HEK293 (cell line): Measurements from ENCODE around the gene PLEKHG5.
A peak's percentile ranks its signal among the peaks of the same experiment; 100 is the strongest.

Source experiments
- CTCF ChIA-PET: fragments of 350-600 bp; formaldehyde crosslinking; extraction: SDS; loops from one replicate; lab custom pipeline; 2021; ENCODE audit warnings: antibody characterized with exemption; lab: Yijun Ruan, JAX
- POLR2A ChIA-PET: fragments of 300-600 bp; formaldehyde crosslinking; extraction: SDS; loops from one replicate; lab custom pipeline; 2020; ENCODE audit warnings: antibody characterized with exemption, inconsistent platforms; lab: Yijun Ruan, JAX
- H3K27ac ChIP-seq: fragments of 200-500 bp; sonication (Bioruptor generic); 2 replicates; pipeline ENCODE4 v1.5.1; 2014; ENCODE audit warnings: low read depth, low read length, control low read depth, inconsistent platforms; ENCODE audit errors: extremely low read depth
- H3K36me3 ChIP-seq, 2 experiments: fragments of 200-500 bp in 1 of 2; sonication (Bioruptor generic) in 1 of 2; 1 replicate in 1 of 2; 2 replicates in 1 of 2; pipeline ENCODE4 v1.5.1; 2014 to 2017; ENCODE audit warnings: inconsistent platforms in 2 of 2, low read length in 2 of 2; ENCODE audit not compliant: control insufficient read depth in 2 of 2, insufficient read depth in 1 of 2
- H3K4me1 ChIP-seq: fragments of 200-500 bp; sonication (Bioruptor generic); 2 replicates; pipeline ENCODE4 v1.5.1; 2014; ENCODE audit warnings: mild to moderate bottlenecking, low read length, inconsistent platforms; ENCODE audit not compliant: control insufficient read depth, insufficient read depth
- H3K4me3 ChIP-seq: 2 replicates; pipeline ENCODE4 v1.5.1; 2011; ENCODE audit warnings: low read depth, mild to moderate bottlenecking, control low read depth, low read length, moderate library complexity
- H3K9me3 ChIP-seq: fragments of 200-500 bp; sonication (Bioruptor generic); 2 replicates; pipeline ENCODE4 v1.5.1; 2014; ENCODE audit warnings: low read depth, low read length, inconsistent platforms; ENCODE audit not compliant: control insufficient read depth, insufficient read depth
- FEZF1 ChIP-seq: fragments of 450-650 bp; formaldehyde crosslinking; IDR thresholded peaks from 2 replicates; pipeline ENCODE4 v1.5.1; 2016; ENCODE audit warnings: missing biosample characterization, missing genetic modification characterization
- HOXA7 ChIP-seq: sonication (generic); formaldehyde crosslinking; IDR thresholded peaks from 2 replicates; pipeline ENCODE4 v1.8.1; 2022; ENCODE audit warnings: missing genetic modification reagents, borderline replicate concordance
- MZF1 ChIP-seq: fragments of 450-650 bp; formaldehyde crosslinking; IDR thresholded peaks from 2 replicates; pipeline ENCODE4 v1.5.1; 2017; ENCODE audit warnings: missing biosample characterization, missing genetic modification characterization, borderline replicate concordance
- RBAK ChIP-seq: fragments of 450-650 bp; formaldehyde crosslinking; IDR thresholded peaks from 2 replicates; pipeline ENCODE4 v1.5.1; 2016; ENCODE audit warnings: missing biosample characterization, missing genetic modification characterization
- SETDB1 ChIP-seq: IDR thresholded peaks from one replicate; pipeline ENCODE4 v1.6.1; 2017; ENCODE audit warnings: mild to moderate bottlenecking, low read length, moderate library complexity, mixed read lengths; ENCODE audit not compliant: insufficient read length
- SP7 ChIP-seq: fragments of 450-650 bp; formaldehyde crosslinking; IDR thresholded peaks from 2 replicates; pipeline ENCODE4 v1.5.1; 2016; ENCODE audit warnings: missing biosample characterization, missing genetic modification characterization
- WT1 ChIP-seq: fragments of 450-650 bp; formaldehyde crosslinking; IDR thresholded peaks from 2 replicates; pipeline ENCODE4 v1.5.1; 2016; ENCODE audit warnings: missing biosample characterization, missing genetic modification characterization
- YY1 ChIP-seq: fragments of 450-650 bp; formaldehyde crosslinking; IDR thresholded peaks from 2 replicates; pipeline ENCODE4 v1.5.1; 2018; ENCODE audit warnings: missing biosample characterization, missing genetic modification characterization
- ZBTB17 ChIP-seq: fragments of 450-650 bp; formaldehyde crosslinking; IDR thresholded peaks from 2 replicates; pipeline ENCODE4 v1.5.1; 2016; ENCODE audit warnings: missing biosample characterization, missing genetic modification characterization
- ZBTB20 ChIP-seq: fragments of 450-650 bp; formaldehyde crosslinking; IDR thresholded peaks from 2 replicates; pipeline ENCODE4 v1.5.1; 2016; ENCODE audit warnings: missing biosample characterization, missing genetic modification characterization
- ZBTB8A ChIP-seq: fragments of 450-650 bp; formaldehyde crosslinking; IDR thresholded peaks from 2 replicates; pipeline ENCODE4 v1.5.1; 2016; ENCODE audit warnings: missing biosample characterization, missing genetic modification characterization
- ZFHX2 ChIP-seq: fragments of 450-650 bp; formaldehyde crosslinking; conservative IDR thresholded peaks from 2 replicates; pipeline ENCODE4 v1.5.1; 2016; ENCODE audit warnings: missing biosample characterization, missing genetic modification characterization
- ZIC2 ChIP-seq: fragments of 450-650 bp; formaldehyde crosslinking; IDR thresholded peaks from 2 replicates; pipeline ENCODE4 v1.5.1; 2016; ENCODE audit warnings: missing biosample characterization, missing genetic modification characterization
- ZNF121 ChIP-seq: fragments of 450-650 bp; formaldehyde crosslinking; IDR thresholded peaks from 2 replicates; pipeline ENCODE4 v1.5.1; 2016; ENCODE audit warnings: missing biosample characterization, missing genetic modification characterization
- ZNF140 ChIP-seq: fragments of 450-650 bp; formaldehyde crosslinking; IDR thresholded peaks from 2 replicates; pipeline ENCODE4 v1.5.1; 2016; ENCODE audit warnings: missing biosample characterization, missing genetic modification characterization
- ZNF148 ChIP-seq: fragments of 450-650 bp; formaldehyde crosslinking; IDR thresholded peaks from 2 replicates; pipeline ENCODE4 v1.5.0; 2017; ENCODE audit warnings: missing biosample characterization, missing genetic modification characterization, borderline replicate concordance
- ZNF214 ChIP-seq: fragments of 450-650 bp; formaldehyde crosslinking; IDR thresholded peaks from 2 replicates; pipeline ENCODE4 v1.5.1; 2017; ENCODE audit warnings: missing biosample characterization, mild to moderate bottlenecking, missing genetic modification characterization, borderline replicate concordance
- ZNF223 ChIP-seq: fragments of 450-650 bp; formaldehyde crosslinking; IDR thresholded peaks from 2 replicates; pipeline ENCODE4 v1.5.1; 2016; ENCODE audit warnings: missing biosample characterization, missing genetic modification characterization
- ZNF248 ChIP-seq: fragments of 450-650 bp; formaldehyde crosslinking; IDR thresholded peaks from 2 replicates; pipeline ENCODE4 v1.5.1; 2017; ENCODE audit warnings: missing biosample characterization, missing genetic modification characterization
- ZNF302 ChIP-seq: fragments of 450-650 bp; formaldehyde crosslinking; IDR thresholded peaks from 2 replicates; pipeline ENCODE4 v1.5.1; 2016; ENCODE audit warnings: missing biosample characterization, missing genetic modification characterization, low read depth
- ZNF350 ChIP-seq: fragments of 450-650 bp; formaldehyde crosslinking; IDR thresholded peaks from 2 replicates; pipeline ENCODE4 v1.5.0; 2017; ENCODE audit warnings: missing biosample characterization, mild to moderate bottlenecking, missing genetic modification characterization
- ZNF514 ChIP-seq: fragments of 450-650 bp; formaldehyde crosslinking; IDR thresholded peaks from 2 replicates; pipeline ENCODE4 v1.5.1; 2016; ENCODE audit warnings: missing biosample characterization, missing genetic modification characterization
- ZNF549 ChIP-seq: fragments of 450-650 bp; IDR thresholded peaks from 2 replicates; pipeline ENCODE4 v1.5.1; 2018; ENCODE audit warnings: missing biosample characterization, missing genetic modification characterization, mild to moderate bottlenecking, inconsistent platforms, moderate library complexity
- ZNF558 ChIP-seq: fragments of 450-650 bp; formaldehyde crosslinking; IDR thresholded peaks from 2 replicates; pipeline ENCODE4 v1.5.1; 2016; ENCODE audit warnings: missing biosample characterization, missing genetic modification characterization
- ZNF670 ChIP-seq: fragments of 450-650 bp; formaldehyde crosslinking; IDR thresholded peaks from 2 replicates; pipeline ENCODE4 v1.5.1; 2016; ENCODE audit warnings: missing biosample characterization, missing genetic modification characterization, low read depth
- ZNF747 ChIP-seq: fragments of 450-650 bp; formaldehyde crosslinking; IDR thresholded peaks from 2 replicates; pipeline ENCODE4 v1.5.1; 2016; ENCODE audit warnings: missing biosample characterization, missing genetic modification characterization
- ZNF843 ChIP-seq: fragments of 450-650 bp; formaldehyde crosslinking; IDR thresholded peaks from 2 replicates; pipeline ENCODE4 v1.5.1; 2016; ENCODE audit warnings: missing biosample characterization, missing genetic modification characterization
- ZXDB ChIP-seq: fragments of 450-650 bp; formaldehyde crosslinking; IDR thresholded peaks from 2 replicates; pipeline ENCODE4 v1.5.1; 2016; ENCODE audit warnings: missing biosample characterization, missing genetic modification characterization
- TF ChIP-seq, protein P1 (sequence below): fragments of 450-650 bp; formaldehyde crosslinking; IDR thresholded peaks from 2 replicates; pipeline ENCODE4 v1.5.1; 2016; ENCODE audit warnings: missing biosample characterization, missing genetic modification characterization

PLEKHG5 gene

DNA sequence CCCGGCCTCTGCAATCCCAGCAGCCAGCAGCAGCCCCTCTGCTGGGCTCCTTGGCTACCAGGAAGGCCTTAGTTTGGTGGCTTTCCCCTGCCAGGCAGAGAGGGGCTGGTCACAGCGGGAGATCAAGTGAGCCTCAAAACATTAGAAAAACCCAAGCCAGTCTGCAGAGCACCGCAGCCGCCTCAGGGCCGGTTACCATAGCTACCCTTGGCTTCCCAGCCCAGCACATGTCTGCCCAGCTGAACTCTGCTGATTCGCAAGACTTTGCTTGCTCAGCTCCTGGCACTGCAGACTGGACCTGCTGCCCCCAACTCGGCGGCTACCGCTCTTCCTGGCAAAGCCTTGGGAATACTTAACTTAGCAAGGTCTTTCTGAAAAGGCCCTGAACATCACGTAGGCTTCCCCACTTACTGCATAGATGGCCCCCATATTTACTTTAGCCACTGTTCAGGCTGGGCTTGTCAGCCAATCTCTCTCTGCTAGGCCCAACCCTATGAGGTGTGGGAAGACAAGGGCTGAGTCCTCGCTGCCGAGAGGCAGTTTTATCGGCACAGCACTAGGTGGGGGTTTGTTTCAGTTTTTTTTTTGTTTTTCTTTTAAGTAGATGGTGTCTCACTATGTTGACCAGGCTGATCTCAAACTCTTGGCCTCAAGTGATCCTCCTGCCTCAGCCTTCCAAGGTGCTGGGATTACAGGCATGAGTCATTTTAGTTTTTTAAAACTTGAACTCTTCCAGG, 28.6 kb upstream of the PLEKHG5 start (continued):
- no peak for TF ChIP-seq MZF1 (tag by site-specific recombination)
- no peak for TF ChIP-seq RBAK (tag by site-specific recombination)
- no peak for TF ChIP-seq YY1
- peak; percentile 80 for TF ChIP-seq ZIC2 (tag by site-specific recombination)
- TF ChIP-seq SETDB1: no peak
- no peak for TF ChIP-seq ZNF121 (tag by site-specific recombination)
- no peak for TF ChIP-seq SP7
- TF ChIP-seq ZNF843 (tag by site-specific recombination): no peak
- TF ChIP-seq ZNF549: no peak
- peak; percentile 56; the same call in 1 of the 2 replicates for TF ChIP-seq ZBTB20 (tag by site-specific recombination)
- no peak for TF ChIP-seq ZNF140 (tag by site-specific recombination)
- no peak for TF ChIP-seq WT1 (tag by site-specific recombination)
- TF ChIP-seq, protein P1, sequence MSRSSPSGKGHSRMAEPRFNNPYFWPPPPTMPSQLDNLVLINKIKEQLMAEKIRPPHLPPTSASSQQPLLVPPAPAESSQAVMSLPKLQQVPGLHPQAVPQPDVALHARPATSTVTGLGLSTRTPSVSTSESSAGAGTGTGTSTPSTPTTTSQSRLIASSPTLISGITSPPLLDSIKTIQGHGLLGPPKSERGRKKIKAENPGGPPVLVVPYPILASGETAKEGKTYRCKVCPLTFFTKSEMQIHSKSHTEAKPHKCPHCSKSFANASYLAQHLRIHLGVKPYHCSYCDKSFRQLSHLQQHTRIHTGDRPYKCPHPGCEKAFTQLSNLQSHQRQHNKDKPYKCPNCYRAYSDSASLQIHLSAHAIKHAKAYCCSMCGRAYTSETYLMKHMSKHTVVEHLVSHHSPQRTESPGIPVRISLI: 0 out of 2 replicates have a peak, but pooled peaks have one; percentile 12
- TF ChIP-seq ZFHX2 (tag by site-specific recombination): no peak
- no peak for TF ChIP-seq ZXDB (tag by site-specific recombination)
- peak; percentile 71 for TF ChIP-seq FEZF1 (tag by site-specific recombination)
- peak; percentile 75 for TF ChIP-seq ZBTB17
- no peak for TF ChIP-seq ZNF214 (tag by site-specific recombination)
- TF ChIP-seq ZNF350: no peak
- no peak for TF ChIP-seq ZNF514 (tag by site-specific recombination)
- no peak for TF ChIP-seq HOXA7 (CRISPR knock-in tag)
- TF ChIP-seq ZNF670 (tag by site-specific recombination): no peak
- TF ChIP-seq ZNF558 (tag by site-specific recombination): no peak
- TF ChIP-seq ZNF302 (tag by site-specific recombination): no peak
- TF ChIP-seq ZNF747 (tag by site-specific recombination): no peak
- no peak for TF ChIP-seq ZNF248
- no peak for TF ChIP-seq ZNF223 (tag by site-specific recombination)

DNA sequence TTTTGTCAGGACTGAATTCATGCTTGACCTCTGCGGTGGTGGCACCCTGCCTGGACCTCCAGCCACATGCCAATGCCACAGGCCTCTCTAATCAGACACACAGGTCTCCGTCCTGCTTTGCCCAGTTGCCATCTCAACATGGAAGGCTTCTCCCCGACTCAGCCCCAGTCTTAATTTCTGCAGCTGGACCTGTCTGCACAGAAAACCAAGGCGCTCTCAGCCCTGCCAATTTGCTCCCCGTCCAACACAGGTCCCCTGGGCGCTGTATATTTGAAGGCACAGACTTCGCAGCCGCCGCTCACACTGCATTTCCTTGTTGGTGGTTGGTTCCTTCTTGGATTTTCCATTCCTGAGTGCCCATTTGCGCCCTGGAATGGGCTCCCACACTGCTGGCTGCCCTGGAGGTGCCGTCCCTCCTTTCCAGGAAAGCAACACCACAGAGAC, 28.0 kb upstream of the PLEKHG5 start:
- H3K36me3 ChIP-seq: peaks cover 3 to 13% of the 10 kb centered on the region in 2 experiments; a peak in 2 of 3 replicates
- CTCF ChIA-PET: interaction anchor here (0.6 to 6.2 kb wide), 5 partner anchors 15 to 35 kb away, joined by 3 to 40 read pairs (median 4); partner anchors contain the start of genes NOL9, PLEKHG5 and TAS1R1

More for the DNA sequence above, 28.0 kb upstream of the PLEKHG5 start:
- H3K9me3 ChIP-seq: no peaks in the 10 kb centered on the region
- no peak overlapping the region for H3K27ac ChIP-seq
- POLR2A ChIA-PET: no interaction called here
- TF ChIP-seq ZNF148 (tag by site-specific recombination) (no peak), ZBTB8A (peak; percentile 84), ZBTB20 (tag by site-specific recombination) (peak; percentile 86)
- peaks cover 5% of the 10 kb centered on the region; the same call in 1 of the 2 replicates for H3K4me1 ChIP-seq
- no peak overlapping the region for H3K4me3 ChIP-seq
